Stimulated activated CD4-positive, alpha-beta T cell treated with anti-CD3 and anti-CD28 coated beads, Interleukin-12 subunit alpha, Interleukin-12 subunit beta, amount 100 ng/mL, for 24 hours (primary cell): Measurements from ENCODE around the gene C12orf60.
"Not testable (repeated sequence)": the region's sequence is repeated elsewhere in the genome, so short reads cannot be mapped to it uniquely, and the experiment has no call there.

Experiments
- DNase-seq, 2 experiments: peaks; one replicate each; pipeline ENCODE4 v3.0.0-alpha.2; 2020; ENCODE audit warnings: low read depth in 2 of 2

The C12orf60 gene

DNA sequence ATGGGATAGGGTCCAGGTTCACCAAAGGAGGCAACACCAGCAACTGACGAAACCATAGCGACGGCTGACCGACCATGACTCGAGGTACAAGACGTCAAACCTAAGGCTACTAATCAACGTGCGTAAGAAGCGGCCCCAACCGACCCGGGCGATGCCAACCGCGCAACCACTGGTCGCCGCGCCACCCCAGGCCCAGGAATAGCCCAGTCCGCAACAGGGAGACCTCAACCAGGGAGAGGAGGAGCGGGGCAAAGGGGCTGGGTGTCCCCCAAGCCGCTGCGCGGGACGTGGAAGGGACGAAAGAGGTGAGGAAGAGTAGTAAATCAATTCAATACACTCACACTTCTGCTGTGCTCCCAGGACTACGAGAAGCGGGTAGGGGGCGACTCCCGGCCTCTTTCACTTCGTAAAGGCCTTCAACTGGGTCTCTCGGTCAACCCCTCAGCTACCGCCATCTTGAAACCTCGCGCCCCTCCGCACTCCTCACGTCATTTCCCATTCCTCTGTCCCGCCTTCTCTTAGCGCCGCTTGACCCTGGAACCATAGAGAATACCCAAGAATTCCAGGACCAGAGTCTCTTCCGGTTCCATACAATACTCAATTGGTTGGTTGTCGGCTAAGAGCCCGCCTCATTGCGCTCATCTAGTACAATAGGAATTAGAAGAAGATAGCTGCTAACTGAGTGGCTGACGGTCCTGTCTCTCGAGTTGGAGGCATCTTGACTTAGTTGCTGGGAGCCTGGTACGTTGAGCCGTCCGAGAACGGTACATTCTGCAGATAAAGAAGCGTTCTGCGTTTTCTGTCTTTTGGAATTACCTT lies at the start of gene C12orf60, which contains the start of gene WBP11:
TSS of gene C12orf60 (plus strand) at position 660 of the 819 bp plus-strand sequence. CDS start 19,266 bp downstream, outside the sequence.
TSS of gene WBP11 (minus strand) at position 468 of the 819 bp plus-strand sequence. CDS start 2,095 bp downstream, outside the sequence.
- DNase-seq: peak; percentile 80 to 82

- no peak for DNase-seq
Measured at GRCh38 chr12:14756334-14757143, 46.9 kb upstream of the C12orf60 start.

DNA sequence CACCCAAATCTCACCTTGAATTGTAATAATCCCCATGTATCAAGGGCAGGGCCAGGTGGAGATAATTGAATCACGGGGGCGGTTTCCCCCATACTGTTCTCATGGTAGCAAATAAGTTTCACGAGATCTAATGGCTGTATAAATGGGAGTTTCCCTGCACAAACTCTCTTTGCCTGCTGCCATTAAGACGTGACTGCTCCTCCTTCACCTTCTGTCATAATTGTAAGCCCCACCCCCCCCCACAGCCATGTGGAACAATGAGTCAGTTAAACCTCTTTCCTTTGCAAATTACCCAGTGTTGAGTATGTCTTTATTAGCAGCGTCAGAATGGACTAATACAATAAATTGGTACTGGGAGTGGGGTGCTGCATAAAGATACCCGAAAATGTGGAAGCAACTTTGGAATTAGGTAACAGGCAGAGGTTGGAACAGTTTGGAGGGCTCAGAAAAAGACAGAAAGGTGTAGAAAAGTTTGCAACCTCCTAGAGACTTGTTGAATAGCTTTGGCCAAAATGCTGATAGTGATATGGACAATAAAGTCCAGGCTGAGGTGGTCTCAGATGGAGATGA lies 43.7 kb upstream of the C12orf60 start:
- not testable (repeated sequence) for DNase-seq

DNA sequence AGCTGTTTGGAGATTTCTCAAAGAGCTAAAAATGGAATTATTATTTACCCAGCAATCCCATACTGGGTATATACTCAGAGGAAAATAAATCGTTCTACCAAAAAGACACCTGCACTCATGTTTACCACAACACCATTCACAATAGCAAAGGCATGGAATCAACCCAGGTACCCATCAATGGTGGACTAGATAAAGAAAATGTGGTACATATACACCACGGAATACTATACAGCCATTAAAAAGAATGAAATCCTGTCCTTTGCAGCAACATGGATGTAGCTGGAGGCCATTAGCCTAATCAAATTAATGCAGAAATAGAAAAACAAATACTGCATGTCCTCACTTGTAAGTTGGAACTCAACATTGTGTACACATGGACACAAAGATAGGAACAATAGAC lies 38.1 kb upstream of the C12orf60 start:
- DNase-seq: no peak

- not testable (repeated sequence) for DNase-seq
Measured at GRCh38 chr12:14766020-14766419, 37.5 kb upstream of the C12orf60 start.

- DNase-seq: no peak
Measured at GRCh38 chr12:14766649-14767215, 36.7 kb upstream of the C12orf60 start.

DNA sequence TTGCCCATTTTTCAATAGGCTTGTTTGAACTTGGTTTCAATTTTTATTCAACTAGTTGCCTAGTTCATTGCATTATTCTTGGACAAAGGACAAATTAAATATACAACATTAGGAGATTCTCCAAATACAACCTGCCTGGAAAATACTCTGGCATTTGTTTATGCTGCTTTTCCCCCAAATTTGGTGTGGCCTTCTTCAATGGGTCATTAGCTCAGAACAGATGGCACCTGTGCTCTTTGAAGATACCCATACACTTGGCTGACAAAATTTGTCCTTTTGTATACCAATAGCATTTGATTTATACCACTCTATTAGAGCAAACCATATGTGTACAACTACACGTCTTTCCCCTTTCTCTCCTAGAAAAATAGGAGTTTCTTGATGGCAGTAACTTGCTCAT lies 35.9 kb upstream of the C12orf60 start:
- no peak for DNase-seq

- DNase-seq: peak; percentile 19 to 27
Measured at GRCh38 chr12:14768823-14769405, 34.6 kb upstream of the C12orf60 start.

GRCh38 chr12:14769466-14769968 lies 34.0 kb upstream of the C12orf60 start:
- DNase-seq: no peak

- peak; percentile 74 to 83 for DNase-seq
Measured at GRCh38 chr12:14769969-14770495, 33.4 kb upstream of the C12orf60 start.

- DNase-seq: peak; percentile 83 to 94
Measured at GRCh38 chr12:14770496-14771461, 32.7 kb upstream of the C12orf60 start.

DNA sequence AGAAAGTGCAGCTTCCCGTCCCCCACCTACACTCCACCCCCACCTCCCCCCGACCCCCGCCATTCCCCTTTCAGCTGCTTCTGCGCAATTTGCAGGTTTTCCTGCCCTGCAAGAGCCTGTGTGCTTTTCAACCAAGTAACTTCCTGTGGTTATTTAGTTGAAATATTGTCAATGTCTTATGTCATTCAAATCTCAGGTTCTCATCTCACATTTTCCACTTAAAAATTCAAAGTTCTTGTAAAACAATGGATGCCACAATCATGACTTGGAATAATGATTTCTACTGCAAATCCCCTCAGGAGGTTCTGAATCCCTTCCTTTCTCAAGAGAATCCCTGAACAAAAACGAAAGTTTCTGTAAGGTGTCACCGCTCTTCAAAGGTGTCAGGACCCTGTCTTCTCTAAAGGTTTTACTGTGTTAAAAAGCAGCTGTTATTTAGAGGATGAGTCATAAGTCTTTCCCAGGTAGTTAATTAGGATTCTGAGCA lies 31.8 kb upstream of the C12orf60 start:
- DNase-seq: no peak

- DNase-seq: no peak
Measured at GRCh38 chr12:14772946-14773345, 30.5 kb upstream of the C12orf60 start.

GRCh38 chr12:14773685-14774073 lies 29.8 kb upstream of the C12orf60 start:
- DNase-seq: no peak

DNA sequence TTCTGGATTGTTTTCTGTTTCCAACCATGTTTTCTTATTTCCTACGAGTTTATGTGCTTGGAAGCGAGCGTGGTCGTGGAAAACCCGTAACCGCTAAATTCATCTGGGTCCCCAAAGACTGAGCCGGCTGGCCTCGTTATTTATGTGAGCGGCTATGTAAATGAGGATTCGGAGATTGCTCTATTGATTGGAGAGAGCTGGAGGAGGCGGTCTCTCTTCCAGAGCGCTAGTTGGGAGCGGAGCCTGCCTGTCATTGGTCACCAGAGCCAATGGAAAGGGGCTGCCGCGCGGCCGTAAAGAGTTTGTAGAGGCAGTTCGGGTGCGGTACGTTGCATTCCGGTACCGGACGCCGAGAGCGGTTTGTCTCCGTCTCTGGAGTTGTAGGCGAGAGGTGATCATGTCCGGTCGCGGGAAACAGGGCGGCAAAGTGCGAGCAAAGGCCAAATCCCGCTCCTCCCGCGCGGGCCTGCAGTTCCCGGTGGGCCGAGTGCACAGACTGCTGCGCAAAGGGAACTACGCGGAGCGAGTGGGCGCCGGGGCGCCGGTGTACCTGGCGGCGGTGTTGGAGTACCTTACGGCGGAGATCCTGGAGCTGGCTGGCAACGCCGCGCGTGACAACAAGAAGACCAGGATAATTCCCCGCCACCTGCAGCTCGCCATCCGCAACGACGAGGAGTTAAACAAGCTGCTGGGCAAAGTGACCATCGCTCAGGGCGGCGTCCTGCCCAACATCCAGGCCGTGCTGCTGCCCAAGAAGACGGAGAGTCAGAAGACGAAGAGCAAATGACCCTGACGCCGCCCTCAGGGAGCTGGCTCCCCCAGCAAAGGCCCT lies 29.2 kb upstream of the C12orf60 start:
- peak; percentile 75 to 81 for DNase-seq

DNA sequence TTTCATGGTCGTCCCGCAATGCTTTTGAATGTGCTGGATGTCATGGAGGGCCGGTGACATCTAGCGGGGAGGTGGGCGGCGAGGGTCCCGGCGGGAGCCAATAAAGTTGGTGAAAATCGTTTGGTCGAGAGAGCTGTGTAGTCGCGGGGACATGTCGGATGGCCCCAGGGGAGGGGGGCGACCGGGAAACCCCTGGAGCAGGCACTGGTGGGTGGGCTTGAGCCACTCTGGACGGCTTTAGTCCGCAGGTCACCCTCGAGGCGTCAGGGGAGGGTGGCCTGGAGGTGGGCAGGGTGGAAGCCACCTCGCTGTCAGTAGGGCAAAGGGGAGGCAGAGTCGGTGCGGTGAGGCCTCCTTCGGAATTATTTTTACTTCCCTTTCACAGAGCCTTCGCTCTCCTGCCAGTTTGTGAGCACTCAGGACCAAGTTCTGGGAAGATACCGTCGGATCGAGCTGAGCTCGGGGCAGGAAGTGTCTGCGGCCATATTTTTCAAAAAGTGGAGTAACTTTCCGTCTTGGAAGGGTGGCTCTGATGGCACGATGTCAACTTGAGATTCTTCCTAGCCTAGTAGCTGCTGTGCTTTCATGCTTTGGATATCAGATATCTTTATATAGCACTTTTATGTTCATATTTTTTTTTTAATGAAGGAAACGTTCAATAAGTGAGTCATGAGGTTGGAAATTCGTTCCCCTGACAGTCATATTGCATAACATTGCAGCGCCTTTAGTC lies 28.4 kb upstream of the C12orf60 start:
- DNase-seq: peak in 1 of 2 experiments; percentile 17

GRCh38 chr12:14775636-14775980 lies 27.9 kb upstream of the C12orf60 start:
- DNase-seq: no peak
